ENCODE data around the gene GADD45A.
"Not testable (repeated sequence)": the region's sequence is repeated elsewhere in the genome, so short reads cannot be mapped to it uniquely, and the experiment has no call there.

The GADD45A gene, protein sequence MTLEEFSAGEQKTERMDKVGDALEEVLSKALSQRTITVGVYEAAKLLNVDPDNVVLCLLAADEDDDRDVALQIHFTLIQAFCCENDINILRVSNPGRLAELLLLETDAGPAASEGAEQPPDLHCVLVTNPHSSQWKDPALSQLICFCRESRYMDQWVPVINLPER

DNA sequence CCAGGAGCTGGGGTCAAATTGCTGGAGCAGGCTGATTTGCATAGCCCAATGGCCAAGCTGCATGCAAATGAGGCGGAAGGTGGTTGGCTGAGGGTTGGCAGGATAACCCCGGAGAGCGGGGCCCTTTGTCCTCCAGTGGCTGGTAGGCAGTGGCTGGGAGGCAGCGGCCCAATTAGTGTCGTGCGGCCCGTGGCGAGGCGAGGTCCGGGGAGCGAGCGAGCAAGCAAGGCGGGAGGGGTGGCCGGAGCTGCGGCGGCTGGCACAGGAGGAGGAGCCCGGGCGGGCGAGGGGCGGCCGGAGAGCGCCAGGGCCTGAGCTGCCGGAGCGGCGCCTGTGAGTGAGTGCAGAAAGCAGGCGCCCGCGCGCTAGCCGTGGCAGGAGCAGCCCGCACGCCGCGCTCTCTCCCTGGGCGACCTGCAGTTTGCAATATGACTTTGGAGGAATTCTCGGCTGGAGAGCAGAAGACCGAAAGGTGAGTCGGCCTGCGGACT, at the start of gene GADD45A:
Gene GADD45A, plus strand, starts transcription at position 135 of the 491 bp plus-strand sequence. Its CDS starts 294 bp downstream, at position 429.
- peak; percentile 91 for DNase-seq

DNA sequence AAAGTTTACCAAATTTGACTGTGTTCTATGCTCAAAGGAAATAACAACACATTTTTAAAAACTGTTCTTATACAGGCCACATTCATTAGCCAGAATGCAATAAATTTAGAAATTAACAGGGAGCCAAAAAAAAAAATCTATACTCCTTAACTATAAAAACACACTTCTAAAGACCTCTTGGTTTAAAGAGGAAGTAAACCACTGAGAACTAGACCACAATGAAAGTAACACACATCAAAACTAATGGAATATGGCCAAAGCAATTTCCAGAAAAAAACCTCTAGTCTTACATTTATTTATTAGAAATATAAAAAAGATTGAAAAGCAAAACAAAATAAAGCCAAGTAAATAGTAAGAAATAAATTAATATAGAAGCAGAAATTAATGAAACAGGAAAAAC, 48.9 kb upstream of the GADD45A start:
- DNase-seq: no peak

DNA sequence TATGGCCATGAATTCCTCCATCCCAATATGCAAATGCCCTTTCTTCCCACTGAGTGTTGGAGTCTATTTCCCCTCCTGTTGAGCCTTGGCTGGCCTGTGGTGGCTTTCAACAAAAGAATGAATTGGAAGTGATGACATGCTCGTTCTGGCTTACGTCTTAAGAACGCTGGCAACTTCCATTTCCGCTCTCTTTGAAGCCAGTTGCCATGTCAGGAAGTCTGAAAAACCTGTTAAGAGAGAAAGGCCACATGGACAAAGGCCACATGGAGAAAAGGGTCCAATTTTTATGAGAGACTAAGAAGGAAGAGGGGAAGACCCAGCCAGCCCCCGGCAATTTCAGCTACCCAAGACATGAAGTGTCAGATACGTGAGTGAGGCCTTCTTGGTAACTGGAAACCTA, 45.6 kb upstream of the GADD45A start:
- no peak for DNase-seq

DNA sequence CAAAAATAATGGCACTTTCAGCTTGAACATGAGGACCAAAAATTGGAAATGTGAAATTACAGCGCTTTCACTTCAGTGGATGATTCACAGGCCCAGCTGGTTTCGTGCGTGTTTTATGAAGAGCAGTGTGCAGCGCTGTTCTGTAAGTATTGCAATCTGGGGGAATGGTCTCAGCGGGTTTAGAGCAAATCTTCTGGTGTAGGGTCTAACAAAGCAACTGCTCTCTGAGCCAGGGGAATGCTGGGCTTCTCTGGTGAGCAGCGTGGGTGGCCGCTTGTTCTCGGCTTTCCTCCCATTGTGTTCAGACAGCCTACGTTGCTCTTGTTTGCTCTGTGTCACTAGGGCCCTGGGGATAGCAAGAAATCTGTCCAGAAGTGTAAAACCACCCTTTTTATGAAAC, 42.4 kb upstream of the GADD45A start:
- no peak for DNase-seq

DNA sequence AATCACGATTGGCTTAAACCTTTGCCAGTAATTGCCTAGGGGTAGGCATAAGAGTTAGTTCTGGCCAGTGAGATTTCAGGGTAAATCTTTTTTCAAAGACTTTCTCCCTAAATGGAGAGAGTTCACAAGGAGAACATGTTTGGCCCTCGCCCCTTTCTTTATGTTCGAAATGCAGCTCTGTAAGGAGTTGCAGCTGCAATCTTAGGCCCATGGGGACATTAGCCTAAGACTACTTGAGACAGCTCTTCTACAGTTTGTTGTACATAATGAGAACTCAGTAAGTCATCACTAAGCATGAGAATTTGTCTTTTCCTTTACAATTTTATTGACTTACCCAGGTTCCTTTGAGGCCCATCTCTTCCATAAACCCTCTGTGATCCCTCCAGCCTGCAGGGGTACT, 40.4 kb upstream of the GADD45A start:
- DNase-seq: no peak

DNA sequence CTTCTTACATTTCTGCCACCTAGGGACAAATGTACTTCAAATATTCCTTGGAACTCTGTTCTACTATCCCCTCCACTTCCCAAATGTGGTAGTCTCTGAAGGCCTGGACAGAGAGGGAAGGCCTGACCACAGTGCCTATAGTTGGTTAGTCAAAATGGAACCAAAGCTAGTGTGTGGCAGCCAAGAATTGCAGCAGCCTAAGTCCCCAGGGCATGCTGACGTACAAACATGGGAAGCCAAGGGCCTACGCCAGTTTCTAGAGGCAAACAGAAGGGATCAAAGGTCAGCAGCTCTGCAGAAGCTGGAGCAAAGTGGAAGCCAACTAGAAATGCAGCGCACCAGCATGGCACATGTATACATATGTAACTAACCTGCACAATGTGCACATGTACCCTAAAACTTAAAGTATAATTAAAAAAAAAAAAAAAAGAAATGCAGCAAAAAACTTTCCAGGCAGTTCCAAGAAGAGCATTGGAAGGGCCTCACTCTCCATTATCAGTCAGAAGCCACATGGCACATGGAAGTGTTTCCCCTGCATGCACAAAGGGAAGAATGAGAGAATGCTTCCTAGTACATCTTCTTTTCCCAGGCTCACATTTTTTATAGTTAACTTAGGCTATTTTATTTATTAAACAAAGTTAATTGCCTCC, 39.4 kb upstream of the GADD45A start:
- no peak for DNase-seq

DNA sequence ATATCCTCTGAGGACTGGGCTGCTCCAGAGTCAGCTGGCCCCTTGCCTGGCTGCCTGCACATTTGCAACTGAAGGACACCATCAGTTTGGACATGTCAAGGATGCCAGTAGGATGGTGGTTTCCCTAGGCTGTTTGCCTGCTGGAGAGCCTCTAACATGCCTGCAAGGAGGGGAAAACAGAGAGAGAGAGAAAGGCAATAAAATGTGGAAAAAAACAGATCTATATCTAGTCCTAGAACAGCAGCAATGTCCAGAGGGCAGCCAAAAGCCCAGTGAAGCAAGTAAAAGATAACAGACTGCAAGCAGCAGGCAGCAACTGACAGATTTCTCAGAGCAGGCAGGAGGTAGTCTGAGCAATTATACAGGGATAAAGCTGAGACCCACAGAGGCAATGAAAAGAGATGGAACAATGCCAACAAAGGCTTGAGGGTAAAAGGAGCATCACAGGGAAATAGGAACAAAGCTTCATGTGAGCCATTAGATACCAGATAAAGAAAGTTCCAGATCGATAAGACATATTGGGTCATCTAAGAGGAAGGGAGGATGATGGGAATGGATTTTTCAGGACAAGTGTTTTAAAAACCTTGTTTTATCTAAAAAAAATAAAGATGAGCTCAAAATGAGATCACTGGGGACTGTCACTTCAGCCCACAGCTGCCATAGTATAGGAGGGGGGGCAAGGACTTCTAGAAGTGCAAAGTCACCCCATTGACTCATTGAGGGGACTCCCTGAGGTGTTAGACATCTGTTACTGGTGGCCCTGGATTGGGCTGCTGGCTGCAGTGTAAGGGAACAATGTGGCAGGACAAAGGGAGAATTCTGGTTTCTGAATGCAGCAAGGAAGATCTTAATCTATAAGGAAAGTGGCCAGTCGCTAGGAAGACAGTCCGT, 38.6 kb upstream of the GADD45A start:
- DNase-seq: peak; percentile 86

DNA sequence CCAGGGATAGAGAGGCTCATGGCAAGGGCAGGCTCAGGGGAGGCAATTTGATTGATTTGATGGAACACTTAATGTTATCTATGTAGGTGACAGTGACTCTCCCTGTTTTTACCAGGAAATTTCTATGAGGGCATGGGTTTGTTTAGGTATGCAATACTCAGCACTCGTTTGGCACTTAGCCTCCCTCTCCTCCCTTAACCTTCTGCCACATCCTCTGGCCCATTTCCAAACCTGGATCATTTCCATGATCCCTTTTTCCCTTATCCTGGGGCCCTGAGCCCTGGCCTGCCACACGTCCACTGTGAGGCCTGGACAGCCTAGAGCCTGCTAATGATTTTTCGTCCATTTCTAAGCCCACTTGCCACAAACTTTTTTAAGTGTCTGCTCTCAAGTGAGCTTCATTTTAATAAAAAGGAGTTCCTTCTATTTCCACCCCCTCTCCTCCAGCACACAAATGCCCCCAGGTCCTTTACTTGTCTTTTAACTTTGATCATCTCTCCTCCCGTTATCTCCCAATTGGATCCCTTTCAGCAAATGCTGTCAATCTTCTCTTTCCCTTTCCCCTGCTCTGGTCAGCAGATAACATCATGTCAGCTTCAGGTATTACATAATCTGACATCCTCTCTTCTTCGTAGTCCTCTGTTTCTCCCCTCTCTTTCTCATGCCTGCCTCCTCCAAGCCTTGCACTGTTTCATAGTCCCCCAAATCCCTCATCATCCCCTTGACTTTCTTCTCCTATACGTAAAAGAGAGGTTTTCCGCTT, 37.8 kb upstream of the GADD45A start:
- DNase-seq: peak; percentile 60

DNA sequence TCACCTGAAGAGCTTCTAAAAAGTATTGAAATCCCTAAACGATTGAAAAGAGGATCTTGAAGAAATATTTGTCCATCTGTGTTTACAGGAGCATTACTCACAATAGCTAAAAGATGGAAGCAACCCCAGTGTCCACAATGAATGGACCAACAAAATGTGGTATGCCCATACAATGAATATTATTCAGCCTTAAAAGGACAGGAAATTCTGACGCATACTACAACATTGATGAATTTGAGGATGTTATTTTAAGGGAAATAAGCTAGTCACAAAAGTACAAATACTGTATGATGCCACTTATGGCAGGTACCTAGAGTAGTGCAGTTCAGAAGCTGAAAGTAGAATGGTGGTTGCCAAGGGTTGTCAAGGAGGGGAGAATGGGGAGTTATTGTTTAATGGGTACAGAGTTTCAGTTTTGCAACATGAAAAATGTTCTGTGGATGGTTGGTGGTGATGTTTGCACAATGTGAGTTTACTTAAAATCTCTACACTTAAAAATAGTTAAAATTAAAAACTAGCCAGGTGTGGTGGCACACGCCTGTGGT, 37.1 kb upstream of the GADD45A start:
- DNase-seq: no peak

DNA sequence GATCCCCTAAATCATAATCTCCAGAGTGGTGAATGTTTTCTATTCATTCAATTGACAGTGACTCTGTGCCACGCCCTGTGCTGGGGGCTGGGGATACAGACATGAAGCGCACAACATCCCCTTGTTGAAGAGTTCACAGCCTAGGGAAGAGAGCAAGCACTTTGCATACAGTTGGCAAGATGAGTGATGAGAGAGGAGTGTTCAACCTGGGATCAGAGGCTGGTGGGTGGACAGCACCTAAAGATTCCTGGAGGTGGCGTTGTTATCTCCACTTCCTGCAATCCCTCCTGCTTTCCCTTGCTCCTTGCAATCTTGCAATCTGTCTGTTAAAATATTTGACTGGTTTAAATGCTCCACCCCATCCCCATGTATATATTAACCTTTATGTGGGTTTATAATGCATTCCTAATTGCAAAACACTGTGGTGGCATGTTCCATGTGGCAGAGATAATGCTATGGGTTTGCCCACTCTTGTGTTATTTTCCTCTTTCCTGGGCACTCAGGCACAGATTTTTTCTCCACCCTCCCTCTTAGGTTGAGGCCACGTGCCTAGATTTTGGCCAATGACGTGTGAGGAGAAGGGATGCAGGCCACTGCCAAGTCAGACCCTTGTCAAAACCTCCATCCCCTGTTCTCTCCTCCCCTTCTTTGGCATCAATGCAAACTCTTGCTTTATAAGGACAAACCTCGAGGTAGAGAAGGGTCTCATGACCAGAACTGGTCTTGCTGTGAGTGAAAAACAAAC, 36.2 kb upstream of the GADD45A start:
- DNase-seq: no peak

DNA sequence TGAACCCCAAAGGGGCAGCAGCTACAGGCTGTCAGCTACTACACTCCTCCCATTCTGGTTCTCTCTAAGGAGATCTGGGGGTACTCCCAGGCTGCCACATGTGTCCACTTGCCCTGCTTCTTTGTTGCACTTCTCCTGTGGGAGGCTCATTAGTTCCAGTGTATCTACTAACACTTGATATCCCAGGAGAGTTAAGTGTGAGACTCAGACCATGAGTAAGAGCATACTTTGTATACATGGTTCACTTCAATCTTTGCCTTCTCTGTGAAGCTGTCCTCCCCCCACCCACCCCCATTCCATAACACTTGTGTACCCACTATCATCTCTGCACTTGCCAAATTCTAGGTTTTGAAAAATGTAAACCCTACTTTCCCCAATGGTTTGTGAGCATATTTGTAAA, 34.9 kb upstream of the GADD45A start:
- no peak for DNase-seq

DNA sequence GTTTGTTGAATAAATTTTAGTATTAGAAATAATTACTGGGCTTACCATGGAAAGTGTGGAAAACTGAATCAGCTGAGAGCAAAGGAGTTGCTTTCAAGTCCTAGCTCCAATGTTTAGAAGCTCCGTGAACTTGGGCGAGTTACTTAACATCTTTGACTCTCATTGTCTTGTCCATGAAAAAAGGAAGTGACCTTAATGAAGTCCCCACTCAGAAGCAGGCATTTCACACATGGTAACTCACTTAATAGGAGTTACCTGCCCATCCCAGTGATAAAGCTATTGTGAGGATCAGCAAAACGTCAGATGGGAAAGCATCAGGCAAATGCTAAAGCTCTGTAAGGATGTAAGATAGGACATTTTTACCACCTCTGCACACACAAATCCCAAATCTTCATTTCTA, 34.0 kb upstream of the GADD45A start:
- no peak for DNase-seq

DNA sequence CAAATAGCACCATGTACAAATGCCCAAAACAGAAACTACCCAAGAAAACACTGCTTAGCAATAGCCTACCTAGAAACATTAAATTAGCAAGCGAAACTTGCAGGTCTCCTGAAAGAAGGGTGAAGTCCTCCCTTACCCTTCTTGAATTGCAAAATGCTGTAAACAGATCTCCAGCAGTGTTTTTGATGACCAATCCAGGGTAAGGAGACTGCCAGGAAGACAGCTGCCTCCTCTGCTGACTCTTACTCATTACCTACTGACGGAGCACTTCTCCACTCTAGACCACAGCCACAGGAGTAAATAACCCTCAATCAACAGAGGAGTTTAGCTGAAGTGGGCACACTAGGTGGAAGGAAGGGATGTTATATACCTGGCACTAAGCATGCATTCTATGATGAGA, 32.2 kb upstream of the GADD45A start:
- DNase-seq: no peak

DNA sequence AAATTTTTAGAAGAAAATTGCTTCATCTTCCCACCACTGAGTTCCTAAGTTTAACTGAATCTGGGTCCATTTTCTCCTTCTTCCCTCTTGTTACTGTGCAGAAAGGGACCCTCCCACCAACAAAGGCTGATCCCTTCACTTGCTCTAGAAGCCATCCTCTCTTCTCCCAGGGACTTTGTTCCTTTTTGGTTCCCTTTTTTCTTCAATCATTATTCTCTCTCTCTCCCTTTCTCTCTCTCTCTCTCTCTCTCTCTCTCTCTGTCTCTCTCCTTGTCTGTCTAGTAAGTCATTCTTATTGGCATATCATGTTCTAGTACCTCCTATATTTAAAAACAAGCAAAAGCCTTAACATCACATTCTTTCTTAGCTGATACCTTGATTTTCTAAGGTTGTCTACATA, 31.7 kb upstream of the GADD45A start:
- no peak for DNase-seq

DNA sequence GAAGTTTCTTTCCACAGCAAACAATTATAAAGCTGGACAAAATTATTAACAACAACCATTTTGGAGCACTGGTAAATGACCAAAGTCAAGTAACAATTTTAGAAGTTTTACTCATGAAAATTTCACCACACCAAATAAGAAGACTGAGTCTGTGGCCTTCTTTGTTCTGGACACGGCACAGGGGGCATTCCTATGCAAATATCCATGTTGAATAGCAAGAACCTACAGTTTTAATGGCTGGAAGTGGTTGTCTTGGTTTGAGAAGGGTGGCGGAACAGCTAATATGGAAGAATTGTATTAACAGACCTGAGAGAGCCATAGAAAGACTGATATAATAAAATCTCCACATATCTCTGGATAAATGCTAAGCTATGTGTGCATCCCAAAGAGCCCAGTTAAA, 29.4 kb upstream of the GADD45A start:
- no peak for DNase-seq

DNA sequence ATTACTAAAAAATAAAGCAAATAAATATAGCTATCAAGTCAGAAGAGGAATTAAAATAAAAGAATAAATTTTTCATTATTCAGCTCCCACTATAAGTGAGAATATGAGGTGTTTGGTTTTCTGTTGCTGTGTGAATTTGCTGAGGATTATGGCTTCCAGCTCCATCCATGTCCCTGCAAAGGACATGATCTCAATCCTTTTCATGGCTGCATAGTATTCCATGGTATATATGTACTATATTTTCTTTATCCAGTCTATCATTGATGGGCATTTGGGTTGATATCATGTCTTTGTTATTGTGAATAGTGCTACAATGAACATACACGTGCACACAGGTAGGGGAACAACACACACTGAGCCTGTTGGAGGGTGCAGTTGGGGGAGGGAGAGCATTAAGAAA, 27.8 kb upstream of the GADD45A start:
- not testable (repeated sequence) for DNase-seq

DNA sequence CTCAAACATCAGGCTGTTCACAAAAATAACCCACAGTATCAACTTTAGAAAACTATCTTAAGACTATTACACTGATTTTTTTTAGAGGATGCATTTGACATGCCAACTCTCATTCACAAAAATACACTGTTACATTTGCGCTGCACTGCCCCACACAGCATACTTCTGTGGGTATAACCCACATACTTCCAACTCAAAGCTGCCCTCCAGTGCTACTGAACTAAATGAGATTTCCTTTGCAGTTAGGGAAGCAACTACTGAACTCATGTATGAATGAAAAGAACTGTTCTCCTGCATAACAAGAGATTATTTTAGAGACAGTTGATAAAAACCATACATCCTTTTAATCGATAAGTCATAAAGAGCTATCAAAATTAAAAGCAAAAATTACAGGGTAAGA, 25.8 kb upstream of the GADD45A start:
- no peak for DNase-seq

DNA sequence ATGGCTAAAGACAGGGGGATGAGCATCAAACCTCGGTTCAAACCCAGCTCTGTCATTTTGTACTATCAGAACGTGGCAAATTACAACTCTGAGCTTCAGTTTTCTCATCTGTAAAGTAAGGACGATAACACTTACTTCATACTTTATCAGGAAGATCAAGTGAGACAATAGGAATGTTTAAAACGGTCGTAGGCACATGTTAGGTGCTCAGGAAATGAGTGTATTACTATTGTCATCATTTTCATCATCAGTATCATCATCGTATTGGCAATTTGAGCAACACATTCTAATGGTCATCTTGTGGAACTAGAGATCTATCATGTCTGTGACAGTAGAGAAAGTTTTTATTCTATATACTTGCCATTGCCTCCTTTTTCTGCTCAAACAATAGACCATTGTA, 22.1 kb upstream of the GADD45A start:
- DNase-seq: no peak

DNA sequence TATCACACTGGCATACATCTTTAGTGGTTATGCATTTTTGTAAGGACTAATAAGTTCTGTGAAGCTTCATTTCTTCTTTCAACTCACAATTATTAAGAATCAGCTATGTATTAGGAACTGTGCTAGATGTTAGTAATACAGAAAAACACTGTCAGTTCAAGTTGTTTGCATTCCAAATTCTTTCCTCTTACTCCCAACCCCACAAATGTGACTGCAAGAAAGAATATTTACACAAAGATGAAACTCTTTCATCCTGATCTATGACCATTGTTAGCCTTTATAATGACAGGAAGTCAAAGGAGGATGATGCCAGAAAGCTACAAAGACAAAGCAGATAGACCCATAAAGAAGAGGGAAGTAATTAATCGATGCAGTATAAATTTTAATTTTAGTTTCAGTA, 21.0 kb upstream of the GADD45A start:
- no peak for DNase-seq

DNA sequence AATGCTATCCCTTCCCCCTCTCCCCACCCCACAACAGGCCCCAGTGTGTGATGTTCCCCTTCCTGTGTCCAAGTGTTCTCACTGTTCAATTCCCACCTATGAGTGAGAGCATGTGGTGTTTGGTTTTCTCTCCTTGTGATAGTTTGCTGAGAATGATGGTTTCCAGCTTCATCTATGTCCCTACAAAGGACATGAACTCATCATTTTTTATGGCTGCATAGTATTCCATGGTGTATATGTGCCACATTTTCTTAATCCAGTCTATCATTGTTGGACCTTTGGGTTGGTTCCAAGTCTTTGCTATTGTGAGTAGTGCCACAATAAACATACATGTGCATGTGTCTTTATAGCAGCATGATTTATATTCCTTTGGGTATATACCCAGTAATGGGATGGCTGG, 19.7 kb upstream of the GADD45A start:
- DNase-seq: not testable (repeated sequence)

DNA sequence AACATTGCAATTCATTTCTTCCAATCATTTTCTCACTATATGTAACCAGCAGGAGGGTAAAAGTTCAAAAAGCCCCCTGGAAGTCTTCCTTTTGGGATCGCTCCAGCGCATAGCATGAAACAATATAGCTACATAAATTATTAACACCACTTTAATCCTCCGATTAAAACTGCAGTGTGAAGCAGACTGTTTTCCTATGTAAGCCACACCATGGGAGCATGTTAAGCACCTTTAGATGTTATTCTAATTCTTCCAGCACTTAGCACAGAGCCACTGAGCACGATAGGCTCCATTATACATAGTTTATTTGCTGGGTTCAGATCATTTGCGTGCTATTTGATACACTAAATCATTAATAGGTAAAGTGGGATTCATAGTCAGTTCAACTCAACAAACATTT, 18.4 kb upstream of the GADD45A start:
- DNase-seq: peak; percentile 96

DNA sequence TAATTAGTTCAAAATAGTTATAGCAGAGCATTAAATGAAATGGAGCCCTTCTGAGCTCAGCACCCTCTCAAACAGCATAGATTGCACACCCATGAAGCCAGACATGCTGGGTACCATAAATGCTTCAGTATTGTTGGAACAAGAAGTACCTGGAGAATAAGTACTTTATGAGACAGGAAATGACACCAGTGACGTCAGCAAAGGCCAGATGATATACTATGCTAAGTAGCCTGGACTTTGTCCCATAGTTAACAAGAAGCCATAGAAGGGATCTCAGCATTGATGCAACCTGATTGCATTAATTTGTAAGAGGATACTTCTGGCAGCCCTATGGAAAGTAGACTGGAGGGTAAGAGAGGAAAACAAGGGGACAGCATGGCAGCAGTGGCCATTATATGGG, 16.3 kb upstream of the GADD45A start:
- DNase-seq: no peak

Measured in NCI-H524 treated with DMSO at 0.1 percent for 48 hours (cell line).